Nephron (organoid): ENCODE measurements around the gene RHO.

Experiments
- H3K27ac Mint-ChIP-seq, 3 experiments: 2 replicates each; pipeline ENCODE4 v1.8.0; 2020; ENCODE audit warnings: mixed read lengths in 3 of 3, mild to moderate bottlenecking in 2 of 3, moderate library complexity in 1 of 3
- H3K27me3 Mint-ChIP-seq: 2 replicates; pipeline ENCODE4 v1.8.0; 2021; ENCODE audit warnings: low read depth, mild to moderate bottlenecking, moderate library complexity, mixed read lengths
- H3K36me3 Mint-ChIP-seq: 2 replicates; pipeline ENCODE4 v1.8.0; 2020; ENCODE audit warnings: low read depth, mixed read lengths
- H3K4me1 Mint-ChIP-seq: 2 replicates; pipeline ENCODE4 v1.8.0; 2020; ENCODE audit warnings: mixed read lengths
- H3K4me3 Mint-ChIP-seq, 3 experiments: 2 replicates each; pipeline ENCODE4 v1.8.0; 2020; ENCODE audit warnings: mild to moderate bottlenecking in 3 of 3, mixed read lengths in 3 of 3, moderate library complexity in 2 of 3
- H3K9me3 Mint-ChIP-seq: 2 replicates; pipeline ENCODE4 v1.8.0; 2020; ENCODE audit warnings: mixed read lengths
- TF ChIP-seq, protein P1 (sequence below), 3 experiments: fragments of 200-600 bp; sonication (generic); IDR thresholded peaks; one replicate each; pipeline ENCODE4 v1.5.0; 2021; ENCODE audit warnings: antibody characterized with exemption in 3 of 3; ENCODE audit not compliant: unreplicated experiment in 3 of 3

The RHO gene

GRCh38 chr3:129552287-129553050, 24.0 kb downstream of the RHO start:
- H3K27ac Mint-ChIP-seq = peak overlapping the region; percentile 1 to 56 (median 12)
- H3K4me1 Mint-ChIP-seq = peaks cover 44% of the 10 kb centered on the region
- peaks cover 5% of the 10 kb centered on the region for H3K36me3 Mint-ChIP-seq
- H3K4me3 Mint-ChIP-seq = no peak overlapping the region
- peaks cover 11% of the 10 kb centered on the region for H3K27me3 Mint-ChIP-seq
- no peaks in the 10 kb centered on the region for H3K9me3 Mint-ChIP-seq
- TF ChIP-seq, protein P1, sequence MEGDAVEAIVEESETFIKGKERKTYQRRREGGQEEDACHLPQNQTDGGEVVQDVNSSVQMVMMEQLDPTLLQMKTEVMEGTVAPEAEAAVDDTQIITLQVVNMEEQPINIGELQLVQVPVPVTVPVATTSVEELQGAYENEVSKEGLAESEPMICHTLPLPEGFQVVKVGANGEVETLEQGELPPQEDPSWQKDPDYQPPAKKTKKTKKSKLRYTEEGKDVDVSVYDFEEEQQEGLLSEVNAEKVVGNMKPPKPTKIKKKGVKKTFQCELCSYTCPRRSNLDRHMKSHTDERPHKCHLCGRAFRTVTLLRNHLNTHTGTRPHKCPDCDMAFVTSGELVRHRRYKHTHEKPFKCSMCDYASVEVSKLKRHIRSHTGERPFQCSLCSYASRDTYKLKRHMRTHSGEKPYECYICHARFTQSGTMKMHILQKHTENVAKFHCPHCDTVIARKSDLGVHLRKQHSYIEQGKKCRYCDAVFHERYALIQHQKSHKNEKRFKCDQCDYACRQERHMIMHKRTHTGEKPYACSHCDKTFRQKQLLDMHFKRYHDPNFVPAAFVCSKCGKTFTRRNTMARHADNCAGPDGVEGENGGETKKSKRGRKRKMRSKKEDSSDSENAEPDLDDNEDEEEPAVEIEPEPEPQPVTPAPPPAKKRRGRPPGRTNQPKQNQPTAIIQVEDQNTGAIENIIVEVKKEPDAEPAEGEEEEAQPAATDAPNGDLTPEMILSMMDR (IDR thresholded peaks at IDR 0.05; ENCODE audit: unreplicated experiment in 3 of 3) = no peak

- Mint-ChIP-seq H3K27ac (peak overlapping the region in 2 of 3 experiments; percentile 56 to 66), H3K4me1 (peaks cover 51% of the 10 kb centered on the region), H3K4me3 (no peak overlapping the region), H3K9me3 (no peaks in the 10 kb centered on the region), H3K36me3 (peaks cover 9% of the 10 kb centered on the region), H3K27me3 (peaks cover 11% of the 10 kb centered on the region)
- TF ChIP-seq, protein P1 (IDR thresholded peaks at IDR 0.05; ENCODE audit: unreplicated experiment in 3 of 3) = no peak
Measured at GRCh38 chr3:129553171-129553570, 24.7 kb downstream of the RHO start.

- H3K9me3 Mint-ChIP-seq = no peaks in the 10 kb centered on the region
- no peak overlapping the region for H3K4me3 Mint-ChIP-seq
- TF ChIP-seq, protein P1 (IDR thresholded peaks at IDR 0.05; ENCODE audit: unreplicated experiment in 3 of 3) = no peak
Measured at GRCh38 chr3:129553719-129554118, 25.3 kb downstream of the RHO start.

GRCh38 chr3:129554356-129555152, 26.1 kb downstream of the RHO start:
- Mint-ChIP-seq H3K4me1 (peaks cover 55% of the 10 kb centered on the region), H3K9me3 (no peaks in the 10 kb centered on the region), H3K4me3 (no peak overlapping the region), H3K27ac (peak overlapping the region; percentile 34 to 85 (median 66)), H3K36me3 (peaks cover 9% of the 10 kb centered on the region), H3K27me3 (peaks cover 7% of the 10 kb centered on the region)
- TF ChIP-seq, protein P1 (IDR thresholded peaks at IDR 0.05; ENCODE audit: unreplicated experiment in 3 of 3) = no peak

More at GRCh38 chr3:129553719-129554118, 25.3 kb downstream of the RHO start:
- Mint-ChIP-seq H3K27me3 (peaks cover 11% of the 10 kb centered on the region), H3K4me1 (peaks cover 55% of the 10 kb centered on the region), H3K36me3 (peaks cover 9% of the 10 kb centered on the region), H3K27ac (peak overlapping the region in 2 of 3 experiments; percentile 66 to 85)

DNA sequence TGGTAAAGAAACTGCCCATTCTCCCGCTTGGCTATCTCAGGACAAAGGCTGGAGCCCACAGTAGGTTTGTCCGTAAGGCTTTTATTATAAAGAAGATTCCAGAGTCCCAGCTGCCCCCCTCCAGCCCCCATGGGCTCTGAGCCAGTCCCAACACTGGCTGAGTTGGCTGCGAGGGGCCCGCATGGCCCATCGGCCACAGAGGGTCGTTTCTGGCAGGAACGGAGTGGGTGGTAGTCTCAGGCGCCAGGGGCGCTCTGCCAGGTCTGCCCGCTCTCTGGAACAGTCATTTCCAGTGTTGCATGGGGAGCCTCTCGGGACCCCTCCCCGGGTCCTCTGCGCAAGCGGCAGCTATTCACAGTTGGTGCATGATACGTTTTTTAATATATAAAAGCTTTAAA, 26.7 kb downstream of the RHO start:
- Mint-ChIP-seq H3K9me3 (no peaks in the 10 kb centered on the region), H3K36me3 (peaks cover 9% of the 10 kb centered on the region), H3K4me3 (no peak overlapping the region), H3K27ac (peak overlapping the region; percentile 34 to 85 (median 66)), H3K27me3 (peaks cover 3% of the 10 kb centered on the region), H3K4me1 (peaks cover 55% of the 10 kb centered on the region)
- TF ChIP-seq, protein P1 (IDR thresholded peaks at IDR 0.05; ENCODE audit: unreplicated experiment in 3 of 3) = no peak
